Epithelial cell of esophagus (primary cell): ENCODE results near the gene BBS7.

Experiments used
- DNase-seq: peaks from one replicate; pipeline ENCODE4 v3.0.0; 2010; ENCODE audit warnings: low read depth
- H3K4me3 ChIP-seq: 2 replicates; pipeline ENCODE4 v1.5.1; 2011; ENCODE audit warnings: mild to moderate bottlenecking, low read length, control low read depth
- TF ChIP-seq, protein P1 (sequence below): IDR thresholded peaks from 2 replicates; pipeline ENCODE4 v1.5.1; 2011; ENCODE audit warnings: low read depth, mild to moderate bottlenecking, low read length, control low read depth, inconsistent platforms; ENCODE audit not compliant: insufficient read depth; ENCODE audit errors: missing control alignments

BBS7 gene

DNA sequence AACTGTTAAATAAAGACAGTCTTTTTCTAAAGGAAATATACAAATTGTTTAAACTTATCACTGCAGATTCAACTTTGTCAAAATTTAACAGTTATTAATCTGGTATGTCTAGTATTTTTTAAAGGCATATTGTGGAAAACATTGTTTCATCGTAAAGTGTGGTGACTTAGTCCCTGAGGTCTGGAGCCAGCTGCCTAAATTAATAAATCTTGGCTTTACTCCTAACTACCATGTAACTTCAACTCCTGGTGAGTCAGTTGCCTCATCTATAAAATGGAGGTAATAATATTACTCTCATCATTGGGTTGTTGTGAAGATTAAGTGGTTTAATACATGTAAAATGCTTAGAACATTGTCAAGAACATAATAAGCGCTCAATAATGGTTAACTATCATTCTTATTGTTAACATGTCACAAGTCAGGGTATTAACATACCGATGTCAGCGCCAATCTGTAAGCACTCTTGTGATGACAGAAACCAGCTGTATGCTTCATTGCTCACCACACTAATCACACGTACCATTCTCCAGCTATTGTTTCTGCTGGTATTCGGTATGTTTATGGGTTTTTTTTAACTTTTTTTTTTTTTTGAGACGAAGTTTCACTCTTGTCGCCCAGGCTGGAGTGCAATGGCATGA, 91.2 kb downstream of the BBS7 start:
- DNase-seq: no peak
- TF ChIP-seq, protein P1, sequence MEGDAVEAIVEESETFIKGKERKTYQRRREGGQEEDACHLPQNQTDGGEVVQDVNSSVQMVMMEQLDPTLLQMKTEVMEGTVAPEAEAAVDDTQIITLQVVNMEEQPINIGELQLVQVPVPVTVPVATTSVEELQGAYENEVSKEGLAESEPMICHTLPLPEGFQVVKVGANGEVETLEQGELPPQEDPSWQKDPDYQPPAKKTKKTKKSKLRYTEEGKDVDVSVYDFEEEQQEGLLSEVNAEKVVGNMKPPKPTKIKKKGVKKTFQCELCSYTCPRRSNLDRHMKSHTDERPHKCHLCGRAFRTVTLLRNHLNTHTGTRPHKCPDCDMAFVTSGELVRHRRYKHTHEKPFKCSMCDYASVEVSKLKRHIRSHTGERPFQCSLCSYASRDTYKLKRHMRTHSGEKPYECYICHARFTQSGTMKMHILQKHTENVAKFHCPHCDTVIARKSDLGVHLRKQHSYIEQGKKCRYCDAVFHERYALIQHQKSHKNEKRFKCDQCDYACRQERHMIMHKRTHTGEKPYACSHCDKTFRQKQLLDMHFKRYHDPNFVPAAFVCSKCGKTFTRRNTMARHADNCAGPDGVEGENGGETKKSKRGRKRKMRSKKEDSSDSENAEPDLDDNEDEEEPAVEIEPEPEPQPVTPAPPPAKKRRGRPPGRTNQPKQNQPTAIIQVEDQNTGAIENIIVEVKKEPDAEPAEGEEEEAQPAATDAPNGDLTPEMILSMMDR: no peak
- H3K4me3 ChIP-seq: no peak overlapping the region

DNA sequence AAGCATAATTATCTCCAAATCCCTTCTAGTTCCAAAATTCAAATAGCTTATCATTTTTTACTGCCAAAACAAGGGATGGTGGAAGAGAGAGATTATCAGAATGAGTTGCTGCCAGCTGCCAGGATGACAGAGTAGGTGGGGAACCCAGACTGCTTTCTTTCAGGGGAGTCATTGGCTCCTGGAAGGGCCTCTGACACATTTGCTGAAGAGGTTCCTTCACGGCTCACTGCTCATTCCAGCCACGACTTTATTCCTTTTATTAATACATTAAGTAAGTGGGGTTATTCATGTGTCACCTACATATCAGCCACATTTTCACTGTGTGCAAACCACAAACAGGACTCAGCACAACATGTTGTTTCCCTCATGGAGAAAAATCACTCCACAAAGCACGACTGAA, 92.6 kb downstream of the BBS7 start:
- DNase-seq: no peak
- H3K4me3 ChIP-seq: no peak overlapping the region
- TF ChIP-seq, protein P1: no peak

DNA sequence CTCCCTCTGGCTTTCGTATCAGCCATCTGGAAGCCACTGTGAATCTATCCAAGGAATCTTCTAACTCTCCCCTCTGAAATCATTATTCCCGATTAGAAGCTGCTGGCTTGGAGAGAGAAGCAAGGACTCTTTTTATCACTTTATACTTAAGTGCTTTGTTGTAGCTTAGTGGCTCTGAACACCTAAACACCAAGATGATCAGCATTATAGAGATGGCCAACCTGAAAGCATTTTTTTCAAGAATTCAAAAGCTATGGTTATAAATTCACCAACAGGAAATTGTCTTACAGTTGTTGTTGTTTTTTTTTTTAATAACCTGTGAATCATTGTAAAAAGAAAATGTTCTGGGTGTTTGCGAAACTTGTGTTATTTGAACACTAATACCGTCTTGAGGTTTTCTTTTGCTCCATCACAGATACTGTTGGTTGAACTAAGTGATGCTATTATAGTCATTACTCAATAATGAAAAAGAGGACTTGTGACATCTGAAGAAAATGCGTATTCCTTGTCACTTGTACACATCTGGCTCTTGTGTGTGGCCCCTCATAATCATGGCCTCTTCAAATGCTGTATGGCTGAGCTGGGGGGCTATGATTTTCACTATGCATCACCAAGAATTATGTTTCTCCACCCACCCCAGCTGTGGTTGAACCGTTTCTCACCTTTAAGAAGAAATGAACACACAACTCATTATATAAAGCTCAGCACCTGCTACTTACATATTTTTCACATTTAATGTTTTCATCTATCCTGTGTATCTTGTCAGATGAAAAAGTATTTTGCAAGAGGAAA, 93.5 kb downstream of the BBS7 start:
- TF ChIP-seq, protein P1: no peak
- DNase-seq: no peak
- no peak overlapping the region for H3K4me3 ChIP-seq
